GM11168 (cell line): ENCODE results near the gene EIF2AK3.
"Not testable (repeated sequence)": the region's sequence is repeated elsewhere in the genome, so short reads cannot be mapped to it uniquely, and the experiment has no call there.

Source experiments
- in situ Hi-C: fragments of 300-500 bp; cut with MboI; formaldehyde crosslinking; loops from one replicate; pipeline ENCODE4 v1.12.0; 2022; ENCODE audit warnings: low sequenced_read_pairs; ENCODE audit not compliant: unreplicated experiment

EIF2AK3 gene

DNA sequence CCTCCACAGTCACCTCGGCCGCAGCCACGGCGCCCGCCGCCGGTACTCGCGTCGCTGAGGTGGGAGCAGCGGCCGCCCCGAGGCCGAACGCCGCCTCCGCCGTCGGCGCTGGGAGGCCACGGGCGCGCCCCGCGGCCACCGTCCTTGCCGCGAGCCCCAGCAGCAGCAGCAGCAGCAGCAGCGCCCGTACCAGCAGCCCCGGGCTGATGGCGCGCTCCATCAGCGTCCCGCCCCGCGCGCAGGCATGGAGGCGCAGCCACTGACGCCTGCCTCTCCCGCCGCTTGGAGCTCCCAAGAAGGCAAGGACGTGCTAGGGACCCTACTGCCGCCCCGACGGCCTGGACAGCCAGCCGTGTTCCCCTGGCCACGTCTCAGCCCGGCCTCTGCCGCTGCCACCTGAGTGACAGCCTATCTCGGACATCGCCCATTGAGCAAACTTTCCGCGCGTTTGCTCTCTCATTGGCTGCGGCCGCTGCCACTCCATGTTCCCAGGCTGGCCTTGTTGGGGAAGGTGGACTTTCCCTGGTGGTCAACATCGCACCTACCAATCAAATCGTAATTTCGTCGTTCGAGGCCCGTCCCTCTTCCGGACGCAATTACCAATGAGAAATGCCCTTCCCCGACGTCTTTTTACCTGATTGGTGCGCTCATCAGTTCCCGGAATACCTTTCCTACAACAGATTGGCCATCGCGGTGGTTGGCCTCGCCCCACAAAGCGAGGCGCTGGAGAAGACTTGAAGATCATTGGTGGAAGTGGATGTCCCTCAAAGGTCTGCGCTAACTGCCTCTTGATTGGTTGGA, at the start of gene EIF2AK3:
EIF2AK3 (minus strand) TSS at position 410 of the 801 bp plus-strand sequence; CDS start at position 220, 190 bp downstream.
- in situ Hi-C loops = no loop called here

DNA sequence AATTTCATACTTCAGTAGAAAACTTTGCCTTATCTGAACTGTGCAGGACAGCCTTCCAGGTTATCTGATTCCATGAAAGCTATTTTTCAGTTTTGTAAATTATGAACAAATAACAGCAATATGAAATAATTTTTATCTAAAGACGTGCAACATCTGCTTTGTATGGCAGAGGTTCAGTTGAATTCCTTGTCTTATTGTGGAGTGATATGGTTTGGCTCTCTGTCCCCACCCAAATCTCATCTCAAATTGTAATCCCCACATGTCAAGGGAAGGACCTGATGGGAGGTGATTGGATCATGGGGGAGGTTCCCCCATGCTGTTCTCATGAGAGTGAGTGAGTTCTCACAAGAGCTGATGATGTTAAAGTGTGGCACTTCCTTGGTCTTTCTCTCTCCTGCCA, 46.1 kb upstream of the EIF2AK3 start:
- in situ Hi-C loops = no loop called here

DNA sequence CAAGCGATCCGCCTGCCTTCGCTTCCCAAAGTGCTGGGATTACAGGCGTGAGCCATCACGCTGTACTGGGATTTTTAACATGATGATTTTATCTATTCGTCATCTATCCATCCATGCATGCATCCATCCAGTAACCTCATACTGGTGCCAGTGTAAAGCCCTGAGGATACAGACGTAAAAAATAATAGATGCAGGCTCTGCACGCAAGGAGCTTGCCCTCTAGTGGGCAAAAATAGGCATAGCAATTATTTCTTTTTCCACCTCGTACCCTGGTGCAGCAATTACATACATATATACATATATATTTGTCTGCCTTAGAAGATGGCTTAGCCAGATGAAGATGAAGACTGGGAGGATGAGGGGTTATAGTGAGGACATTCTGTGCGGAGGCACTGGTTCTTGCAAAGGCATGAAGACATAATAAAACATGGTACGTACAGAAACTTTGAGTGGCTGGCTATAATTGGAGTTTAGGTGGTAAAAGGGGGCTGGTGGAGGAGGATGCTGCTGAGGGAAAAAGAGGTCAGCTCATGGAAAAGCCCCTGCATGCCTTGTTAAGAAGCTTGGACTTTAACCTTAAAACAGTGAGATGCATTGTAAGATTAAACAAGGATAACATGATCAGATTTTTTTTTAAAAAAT, 44.6 kb upstream of the EIF2AK3 start:
- in situ Hi-C loops = no loop called here

DNA sequence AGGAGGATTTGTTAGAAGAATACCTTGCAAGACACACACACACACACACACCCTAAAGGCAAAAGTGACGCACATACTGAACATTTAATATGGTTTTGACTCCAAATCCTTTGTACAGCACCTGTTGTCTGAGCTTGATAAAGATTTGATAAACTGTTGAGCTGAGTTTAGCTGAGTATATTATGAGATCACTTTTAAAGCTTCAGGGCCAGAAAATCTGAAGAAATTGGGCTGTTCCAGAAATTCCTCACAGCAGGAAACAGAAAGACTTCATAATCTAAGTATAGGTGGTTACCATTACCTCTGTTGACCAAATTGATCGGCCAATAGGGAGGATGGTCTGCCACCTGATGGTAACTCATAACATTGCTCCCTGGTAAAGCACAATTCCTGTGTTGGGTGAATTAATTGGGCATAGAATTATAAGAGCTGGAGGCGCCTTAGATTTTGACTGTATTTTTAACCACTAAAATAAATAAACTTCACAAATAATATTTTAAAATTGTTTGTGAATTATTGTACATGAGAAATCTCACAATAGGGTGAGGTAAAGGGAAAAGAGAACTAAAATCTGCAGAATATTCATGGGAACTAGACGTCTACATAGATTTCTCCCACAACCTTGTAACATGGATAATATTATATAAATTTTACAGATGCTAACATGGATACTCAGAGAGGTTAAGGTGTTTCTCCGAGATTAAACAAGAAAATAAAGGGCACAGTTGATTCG, 42.4 kb upstream of the EIF2AK3 start:
- in situ Hi-C loops = loop anchor here (5.0 kb wide), 1 partner anchor 77 kb away; no protein-coding TSS in a partner anchor

DNA sequence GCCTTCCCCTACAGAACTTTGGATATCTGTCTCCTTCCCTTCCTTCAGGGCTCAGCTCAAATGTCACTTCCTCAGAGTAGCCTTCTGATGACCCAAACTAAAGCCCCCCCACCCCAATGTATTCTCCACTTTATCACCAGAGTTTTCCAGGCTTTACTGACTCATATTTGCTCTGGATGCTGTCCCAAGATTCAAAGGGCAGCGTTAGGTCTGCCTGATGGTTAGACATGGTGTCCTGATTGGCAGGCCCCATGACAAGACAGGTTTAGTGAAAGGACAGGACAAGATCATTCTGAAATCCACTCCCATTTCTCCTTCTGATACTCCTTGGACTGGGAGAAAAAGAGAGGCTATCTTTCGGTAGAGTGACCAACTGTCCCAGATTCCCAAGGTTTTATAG, 41.6 kb upstream of the EIF2AK3 start:
- in situ Hi-C loops = loop anchor here (5.0 kb wide), 1 partner anchor 77 kb away; no protein-coding TSS in a partner anchor

DNA sequence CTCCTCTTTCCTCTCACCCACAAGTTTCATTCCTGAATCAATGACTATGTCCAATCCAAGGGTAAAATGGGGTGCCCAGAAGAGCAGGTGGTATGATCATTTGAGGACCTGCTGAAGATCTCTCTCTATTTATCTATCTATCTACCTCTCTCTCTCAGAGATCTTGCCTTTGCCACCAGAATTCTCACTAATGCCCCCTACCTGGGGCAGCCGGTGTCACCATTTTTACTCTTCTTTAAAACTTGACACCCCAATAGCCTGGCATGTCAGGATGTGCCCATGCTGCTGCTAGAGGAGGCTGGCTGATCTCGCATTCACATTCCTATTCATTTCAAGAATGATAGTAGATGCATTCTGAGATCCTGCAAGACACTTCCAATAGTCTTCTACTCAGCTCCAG, 40.0 kb upstream of the EIF2AK3 start:
- in situ Hi-C loops = loop anchor here (5.0 kb wide), 1 partner anchor 75 kb away; no protein-coding TSS in a partner anchor

DNA sequence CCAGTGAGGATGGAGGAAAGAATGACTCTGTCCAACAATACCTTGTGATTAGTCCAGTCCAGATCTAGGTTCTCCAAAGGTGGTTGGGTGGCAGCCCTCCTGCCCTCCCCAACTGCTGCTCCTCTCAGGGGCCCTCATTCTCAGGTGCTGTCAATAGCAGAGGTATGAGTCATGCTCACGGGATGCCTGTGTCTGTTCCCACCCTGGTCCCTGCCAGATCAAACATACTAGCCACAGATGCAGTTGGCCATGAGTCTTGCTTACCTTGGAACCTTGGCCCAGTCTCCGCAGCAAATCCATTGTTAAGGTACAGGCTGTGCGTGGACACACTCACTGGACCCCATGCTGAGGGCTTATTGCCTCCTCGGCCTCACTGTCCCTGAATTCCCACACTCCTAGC, 39.3 kb upstream of the EIF2AK3 start:
- in situ Hi-C loops = loop anchor here (5.0 kb wide), 1 partner anchor 74 kb away; no protein-coding TSS in a partner anchor

DNA sequence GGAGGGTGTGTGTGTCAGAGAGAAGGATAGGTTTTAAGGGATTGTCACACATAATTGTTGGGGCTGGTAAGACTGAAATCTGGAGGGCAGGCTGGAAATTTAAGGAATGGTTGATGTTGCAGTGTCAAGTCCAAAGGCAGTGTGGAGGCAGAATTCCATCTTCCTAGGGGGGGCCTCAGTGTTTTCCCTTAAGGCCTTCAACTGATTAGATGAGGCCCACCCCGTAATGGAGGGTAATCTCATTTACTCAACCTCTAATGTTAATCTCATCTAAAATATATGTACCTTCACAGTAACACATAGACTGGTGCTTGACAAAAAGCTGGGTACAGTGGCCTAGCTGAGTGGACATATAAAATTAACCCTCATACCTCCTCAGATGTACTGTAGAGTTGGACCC, 33.4 kb upstream of the EIF2AK3 start:
- in situ Hi-C loops = no loop called here

DNA sequence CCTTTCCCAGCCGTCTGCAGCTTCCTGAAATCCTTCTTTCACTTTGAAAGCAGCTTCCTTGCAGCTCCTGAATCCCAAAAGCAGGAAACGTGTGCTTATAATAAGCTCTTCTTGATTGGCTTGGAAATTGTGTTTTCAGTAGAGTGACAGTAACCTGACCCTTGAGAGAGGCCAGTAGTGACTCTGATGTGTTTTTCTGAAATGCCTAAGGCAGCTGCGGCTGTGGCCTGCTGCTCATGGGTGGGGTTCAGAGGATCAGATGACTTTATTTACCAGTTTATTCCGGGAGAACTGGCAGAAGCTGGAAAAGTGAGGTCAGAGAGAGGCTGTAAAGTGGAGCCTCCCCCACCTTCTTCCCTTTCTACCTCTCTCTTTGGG, 32.3 kb upstream of the EIF2AK3 start:
- in situ Hi-C loops = no loop called here

DNA sequence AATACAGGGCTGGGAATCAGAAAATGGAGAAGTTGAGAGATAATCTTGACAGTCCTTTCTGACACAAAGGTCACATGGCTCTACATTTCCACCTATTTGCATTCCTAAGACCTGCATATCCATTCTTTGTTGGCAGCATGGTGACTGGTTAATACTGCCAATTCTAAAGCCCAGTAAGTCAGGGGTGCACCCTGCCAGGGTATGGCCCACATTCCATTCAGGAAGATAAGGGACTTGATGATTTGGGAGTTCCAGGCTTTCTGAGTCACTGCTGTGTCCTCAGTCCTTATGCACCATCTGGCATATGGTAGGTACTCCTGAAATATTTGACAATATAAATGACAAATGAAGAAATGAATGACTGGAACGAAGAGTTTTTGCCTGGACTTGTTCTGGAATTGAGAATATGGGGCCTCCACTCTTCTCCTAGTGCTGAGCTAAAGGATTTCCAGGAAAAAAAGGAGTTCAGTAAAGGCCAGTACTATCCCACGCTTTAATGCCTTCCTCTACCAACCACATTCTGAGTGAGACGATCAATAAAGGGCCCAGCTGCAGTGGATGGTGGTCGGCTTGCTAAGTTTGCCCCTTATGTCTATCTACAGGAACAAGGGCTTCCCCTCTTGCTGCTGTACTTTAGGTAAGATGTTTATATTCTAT, 31.7 kb upstream of the EIF2AK3 start:
- in situ Hi-C loops = no loop called here

DNA sequence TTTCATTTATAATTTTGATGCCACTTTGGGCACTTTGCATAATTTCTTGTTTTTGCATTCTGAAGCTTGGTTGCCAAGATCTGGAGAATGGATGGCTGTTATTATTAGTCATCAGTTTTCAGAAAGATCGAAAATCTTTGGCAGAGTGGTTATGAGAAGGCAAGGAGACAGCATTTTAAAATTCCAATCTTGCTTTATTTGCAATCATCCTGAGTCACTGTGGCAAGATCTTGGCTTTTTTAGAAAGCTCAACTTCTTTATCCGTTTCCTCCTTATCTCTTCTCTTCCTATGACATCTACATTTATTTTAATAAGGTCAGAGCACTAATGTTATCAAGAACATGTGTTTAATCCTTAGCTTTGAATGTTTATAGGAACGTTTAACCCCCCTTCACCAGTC, 31.1 kb upstream of the EIF2AK3 start:
- in situ Hi-C loops = no loop called here

DNA sequence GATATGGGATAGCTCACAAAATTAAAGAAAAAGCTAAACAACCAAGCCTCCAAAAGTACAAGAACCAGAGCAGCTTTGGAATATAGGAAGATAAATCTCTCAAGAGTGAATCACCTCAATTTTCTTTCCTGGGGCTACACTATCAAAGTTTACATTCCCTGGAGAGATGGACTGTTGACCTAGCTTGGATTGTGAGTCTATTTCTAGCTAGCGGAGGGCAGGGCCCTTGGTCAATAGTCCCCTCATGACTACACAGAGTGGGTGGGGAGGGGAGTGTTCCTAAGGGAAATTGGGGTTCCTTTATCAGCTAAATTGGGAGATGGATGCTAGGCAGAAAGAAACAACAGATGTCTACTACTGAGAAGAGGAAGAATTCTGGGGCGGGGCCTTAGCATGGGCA, 29.9 kb upstream of the EIF2AK3 start:
- in situ Hi-C loops = no loop called here

DNA sequence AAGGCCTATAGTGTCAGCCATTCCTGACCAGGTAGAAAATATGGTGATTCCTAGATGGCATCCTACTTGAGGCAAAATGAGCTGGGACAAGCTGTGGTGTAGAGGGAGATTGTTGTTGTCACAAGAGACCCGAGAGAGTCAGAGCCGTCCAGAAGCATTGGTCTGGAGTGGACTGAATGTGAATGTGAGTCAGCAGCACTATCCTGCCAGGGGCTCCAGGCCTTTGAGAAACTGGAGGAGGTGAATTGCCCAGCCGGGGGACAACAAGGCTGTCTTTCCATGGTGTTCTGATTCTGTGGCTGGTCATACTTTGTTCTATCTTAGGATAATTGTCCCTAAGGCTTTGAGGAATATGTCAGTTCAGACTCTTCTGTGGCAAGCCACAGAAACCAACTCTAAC, 29.4 kb upstream of the EIF2AK3 start:
- in situ Hi-C loops = no loop called here

DNA sequence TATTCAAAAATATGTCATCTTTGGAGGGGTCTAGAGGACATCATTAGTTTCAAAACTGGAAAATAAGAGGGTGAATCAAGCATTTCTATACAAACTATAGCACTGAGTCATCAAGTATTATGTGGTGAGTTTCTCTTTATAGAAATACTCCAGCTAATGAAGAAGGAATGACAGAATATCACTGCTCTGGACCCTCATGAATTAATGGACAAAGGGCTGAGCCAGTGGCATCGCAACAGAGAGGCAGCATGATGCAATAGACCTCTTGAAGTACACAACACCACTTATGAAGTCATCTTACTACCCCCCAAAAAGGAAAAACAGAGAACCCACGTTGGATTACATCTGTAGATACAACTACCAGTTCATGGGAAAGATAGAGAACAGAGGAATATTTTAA, 27.4 kb upstream of the EIF2AK3 start:
- in situ Hi-C loops = no loop called here

DNA sequence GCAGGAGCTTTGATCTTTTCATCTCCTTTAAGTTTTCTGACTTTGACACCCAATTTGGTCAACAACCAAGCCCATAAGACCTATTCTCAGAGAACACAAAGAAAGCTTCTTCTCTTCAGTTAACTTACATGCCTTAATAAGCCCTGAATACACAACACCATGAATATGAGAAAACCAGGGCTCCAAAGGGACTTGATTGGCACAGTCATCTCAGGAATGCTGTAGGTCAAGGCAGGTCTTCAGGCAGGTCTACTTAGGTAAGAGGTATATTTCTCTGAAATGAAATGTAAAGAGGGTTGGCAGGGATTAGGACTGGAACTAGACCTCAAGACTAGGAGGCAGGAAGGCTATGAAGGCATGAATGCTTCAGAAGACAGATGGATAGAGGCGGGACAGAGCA, 24.4 kb upstream of the EIF2AK3 start:
- in situ Hi-C loops = no loop called here

DNA sequence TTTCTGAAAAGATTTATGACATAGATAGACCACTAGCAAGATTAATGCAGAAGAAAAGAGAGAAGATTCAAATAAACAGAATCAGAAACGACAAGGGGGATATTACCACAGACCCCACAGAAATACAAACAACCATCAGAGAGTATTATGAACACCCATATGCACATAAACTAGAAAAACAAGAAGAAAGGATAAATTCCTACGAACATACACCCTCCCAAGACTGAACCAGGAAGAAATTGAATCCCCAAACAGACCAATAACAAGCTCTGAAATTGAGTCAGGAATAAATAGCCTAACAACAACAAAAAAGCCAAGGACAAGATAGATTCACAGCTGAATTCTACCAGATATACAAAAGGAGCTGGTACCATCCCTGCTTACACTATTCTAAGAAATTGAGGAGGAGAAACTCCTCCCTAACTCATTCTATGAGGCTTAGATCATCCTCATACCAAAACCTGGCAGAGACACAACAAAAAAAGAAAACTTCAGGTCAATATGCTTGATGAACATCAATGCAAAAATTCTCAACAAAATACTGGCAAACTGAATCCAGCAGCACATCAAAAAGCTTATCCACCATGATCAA, 18.1 kb upstream of the EIF2AK3 start:
- in situ Hi-C loops = not testable (repeated sequence)

DNA sequence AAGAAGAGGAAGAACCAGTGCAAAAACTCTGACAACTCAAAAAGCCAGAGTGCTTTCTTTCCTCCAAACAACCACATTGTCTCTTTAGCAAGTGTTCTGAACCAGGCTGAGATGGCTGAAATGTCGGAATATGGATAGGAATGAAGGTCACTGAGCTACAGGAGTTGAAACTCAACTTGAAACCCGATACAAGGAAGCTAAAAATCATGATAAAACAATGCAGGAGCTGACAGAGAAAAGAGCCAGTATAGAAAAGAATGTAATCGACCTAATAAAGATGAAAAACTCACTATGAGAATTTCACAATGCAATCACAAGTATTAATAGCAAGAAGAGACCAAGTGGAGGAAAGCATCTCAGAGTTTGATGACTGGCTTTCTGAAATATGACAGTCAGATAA, 15.0 kb upstream of the EIF2AK3 start:
- in situ Hi-C loops = no loop called here

DNA sequence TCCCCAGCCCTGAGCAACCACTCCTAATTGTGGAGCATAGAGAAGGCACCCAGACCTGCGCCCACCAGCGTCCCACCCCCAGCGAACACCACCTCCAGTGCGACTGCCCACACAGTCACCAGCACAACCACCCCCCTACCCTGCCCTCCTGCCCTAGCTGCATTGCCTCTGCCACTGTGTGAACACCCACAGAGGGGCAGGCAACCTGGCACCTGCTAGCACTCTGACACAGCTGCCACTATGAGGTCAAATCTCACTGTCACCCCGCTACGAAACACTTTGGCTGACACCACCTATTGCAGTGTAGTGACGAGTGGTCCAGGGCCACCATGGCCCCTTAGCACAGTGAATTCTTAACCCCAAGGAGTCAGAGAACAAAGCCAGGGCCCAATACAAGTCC, 14.1 kb upstream of the EIF2AK3 start:
- in situ Hi-C loops = no loop called here

DNA sequence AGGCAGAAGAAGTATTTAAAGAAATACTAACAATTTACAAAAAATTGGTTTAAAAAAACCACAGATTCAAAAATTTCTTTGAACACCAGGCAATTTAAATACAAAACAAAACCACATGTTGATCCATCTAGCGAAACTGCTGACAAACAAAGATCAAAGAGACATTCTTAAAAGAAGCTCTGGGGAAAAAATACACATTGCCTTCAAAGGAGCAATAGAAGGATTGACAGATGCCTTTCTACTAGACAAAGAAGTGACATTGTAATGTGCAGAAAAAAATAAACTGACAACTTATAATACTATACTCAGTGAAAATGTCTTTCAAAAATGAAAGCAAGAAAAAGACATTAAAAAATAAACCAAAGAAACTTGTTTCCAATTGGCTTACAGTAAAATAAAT, 12.6 kb upstream of the EIF2AK3 start:
- in situ Hi-C loops = no loop called here

DNA sequence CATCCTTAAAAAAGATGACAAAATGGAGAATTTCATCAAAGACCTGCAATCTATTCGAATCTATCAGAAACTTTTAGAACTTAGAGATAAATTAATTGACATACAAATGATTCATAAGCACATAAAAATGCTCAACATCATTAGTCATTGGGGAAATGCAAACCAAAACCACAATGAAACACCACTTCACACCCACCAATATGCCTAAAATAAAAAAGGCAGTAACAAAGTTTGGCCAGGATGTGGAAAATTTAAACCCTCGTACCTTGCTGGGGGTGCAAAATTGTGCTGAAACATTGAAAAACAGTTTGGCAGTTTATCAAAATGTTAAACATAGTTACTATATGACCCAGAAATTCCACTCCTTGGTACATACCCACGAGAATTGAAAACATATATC, 11.5 kb upstream of the EIF2AK3 start:
- in situ Hi-C loops = no loop called here
